DOHH2 (cell line): Measurements from ENCODE around the gene ITGB7.

Experiments
- H3F3A ChIP-seq: fragments of 200-600 bp; sonication (generic), shearing (Covaris generic); 2 replicates; pipeline ENCODE4 v1.6.0; 2016; ENCODE audit warnings: antibody characterized with exemption, mild to moderate bottlenecking; ENCODE audit not compliant: control insufficient read depth, insufficient read depth
- H3K27ac ChIP-seq: fragments of 200-600 bp; sonication (generic); 2 replicates; pipeline ENCODE4 v1.5.1; 2014; ENCODE audit warnings: low read depth, mild to moderate bottlenecking, low read length, moderate library complexity
- H3K27me3 ChIP-seq: fragments of 200-600 bp; sonication (generic); 2 replicates; pipeline ENCODE4 v1.6.1; 2014; ENCODE audit warnings: mild to moderate bottlenecking, low read length, mixed read lengths; ENCODE audit not compliant: control insufficient read depth
- H3K36me3 ChIP-seq: fragments of 200-600 bp; sonication (generic); 2 replicates; pipeline ENCODE4 v1.6.1; 2014; ENCODE audit warnings: mild to moderate bottlenecking, low read length, moderate library complexity, mixed read lengths; ENCODE audit not compliant: control insufficient read depth
- H3K4me1 ChIP-seq: fragments of 200-600 bp; sonication (generic); 2 replicates; pipeline ENCODE4 v1.6.1; 2014; ENCODE audit warnings: mild to moderate bottlenecking, low read length, mixed read lengths; ENCODE audit not compliant: control insufficient read depth
- H3K4me2 ChIP-seq: fragments of 200-600 bp; sonication (generic); 2 replicates; pipeline ENCODE4 v1.6.0; 2014; ENCODE audit warnings: mild to moderate bottlenecking, low read length, moderate library complexity
- H3K4me3 ChIP-seq: fragments of 200-600 bp; sonication (generic); 2 replicates; pipeline ENCODE4 v1.5.1; 2014; ENCODE audit warnings: mild to moderate bottlenecking, low read length, mixed read lengths
- H3K79me2 ChIP-seq: fragments of 200-600 bp; sonication (generic); 2 replicates; pipeline ENCODE4 v1.6.1; 2014; ENCODE audit warnings: mild to moderate bottlenecking, low read length, mixed read lengths; ENCODE audit not compliant: control insufficient read depth
- H3K9me2 ChIP-seq: fragments of 200-600 bp; sonication (generic); replicated peaks from 2 replicates; pipeline ENCODE4 v1.6.1; 2014; ENCODE audit warnings: mild to moderate bottlenecking, low read length, mixed read lengths; ENCODE audit not compliant: control insufficient read depth
- H3K9me3 ChIP-seq: fragments of 200-600 bp; sonication (generic); 2 replicates; pipeline ENCODE4 v1.6.1; 2014; ENCODE audit warnings: antibody characterized with exemption, low read length, mixed read lengths; ENCODE audit not compliant: control insufficient read depth, insufficient read depth
- H4K20me1 ChIP-seq: fragments of 200-600 bp; sonication (generic); 2 replicates; pipeline ENCODE4 v1.6.0; 2014; ENCODE audit warnings: low read depth, mild to moderate bottlenecking, antibody characterized with exemption, low read length, moderate library complexity; ENCODE audit not compliant: control insufficient read depth, insufficient read depth
- CTCF ChIP-seq: fragments of 200-600 bp; sonication (generic); IDR thresholded peaks from one replicate; pipeline ENCODE4 v1.5.1; 2014; ENCODE audit warnings: antibody characterized with exemption, mild to moderate bottlenecking, low read depth, low read length; ENCODE audit not compliant: poor library complexity, severe bottlenecking
- EZH2phosphoT487 ChIP-seq: fragments of 200-600 bp; sonication (generic); IDR thresholded peaks from 2 replicates; pipeline ENCODE4 v1.6.1; 2017; ENCODE audit warnings: borderline replicate concordance, mild to moderate bottlenecking, antibody characterized with exemption, low read length, moderate library complexity, mixed read lengths

Gene ITGB7

GRCh38 chr12:53145383-53146260 lies 61.4 kb downstream of the ITGB7 start:
- Histone ChIP-seq H3K36me3 (no peaks in the 10 kb centered on the region), H3K4me3 (no peak overlapping the region), H3K27me3 (no peaks in the 10 kb centered on the region), H3K9me3 (no peaks in the 10 kb centered on the region), H3K9me2 (no peaks in the 10 kb centered on the region), H3F3A (peaks cover 8% of the 10 kb centered on the region), H3K79me2 (no peaks in the 10 kb centered on the region), H3K4me2 (no peak overlapping the region), H4K20me1 (no peaks in the 10 kb centered on the region), H3K27ac (no peak overlapping the region), H3K4me1 (no peaks in the 10 kb centered on the region)
- no peak for TF ChIP-seq CTCF
- no peak for TF ChIP-seq EZH2phosphoT487

- Histone ChIP-seq H4K20me1 (no peaks in the 10 kb centered on the region), H3K27me3 (no peaks in the 10 kb centered on the region), H3K4me3 (no peak overlapping the region), H3K79me2 (no peaks in the 10 kb centered on the region), H3K4me2 (no peak overlapping the region), H3K9me3 (no peaks in the 10 kb centered on the region), H3K9me2 (no peaks in the 10 kb centered on the region), H3F3A (peaks cover 8% of the 10 kb centered on the region), H3K36me3 (no peaks in the 10 kb centered on the region), H3K4me1 (no peaks in the 10 kb centered on the region), H3K27ac (no peak overlapping the region)
- no peak for TF ChIP-seq CTCF
- no peak for TF ChIP-seq EZH2phosphoT487
These were observed 63.7 kb downstream of the ITGB7 start for GRCh38 chr12:53143355-53143754.
